Osteocyte (in vitro differentiated cells): ENCODE data around the gene ANKRD13D. TPM values are rescaled to one million over a fixed set of nuclear protein-coding genes. Genes with fewer than 3 reads are reported as not detected.
"Not testable (repeated sequence)": the region's sequence is repeated elsewhere in the genome, so short reads cannot be mapped to it uniquely, and the experiment has no call there.

Experiments used
- DNase-seq: peaks from one replicate; pipeline ENCODE4 v3.0.0; 2021; ENCODE audit warnings: mixed read lengths; ENCODE audit not compliant: unreplicated experiment; ENCODE audit errors: extremely low spot score
- H3K27ac Mint-ChIP-seq: one replicate; pipeline ENCODE4 v1.8.0; 2021; ENCODE audit warnings: mild to moderate bottlenecking, mixed read lengths; ENCODE audit not compliant: unreplicated experiment
- H3K27me3 Mint-ChIP-seq: one replicate; pipeline ENCODE4 v1.8.0; 2021; ENCODE audit warnings: mixed read lengths; ENCODE audit not compliant: unreplicated experiment
- H3K36me3 Mint-ChIP-seq: one replicate; pipeline ENCODE4 v1.8.0; 2021; ENCODE audit warnings: mixed read lengths; ENCODE audit not compliant: unreplicated experiment
- H3K4me1 Mint-ChIP-seq: one replicate; pipeline ENCODE4 v1.8.0; 2021; ENCODE audit warnings: mixed read lengths; ENCODE audit not compliant: unreplicated experiment
- H3K4me3 Mint-ChIP-seq: one replicate; pipeline ENCODE4 v1.8.0; 2021; ENCODE audit warnings: mild to moderate bottlenecking, moderate library complexity, mixed read lengths; ENCODE audit not compliant: unreplicated experiment
- H3K9me3 Mint-ChIP-seq: one replicate; pipeline ENCODE4 v1.8.0; 2021; ENCODE audit warnings: mixed read lengths; ENCODE audit not compliant: unreplicated experiment
- total RNA-seq: library from RNA; stranded (reverse); gene quantifications from 2 replicates; pipeline ENCODE4 v1.2.1, GENCODE V29; 2021
- TF ChIP-seq, protein P1 (sequence below): fragments of 200-600 bp; sonication (generic); IDR thresholded peaks from 2 replicates; pipeline ENCODE4 v1.5.0; 2021; ENCODE audit warnings: antibody characterized with exemption, mild to moderate bottlenecking, moderate library complexity

ANKRD13D gene
- total RNA-seq, 1 donor from 2014 or later = 56.2 TPM

DNA sequence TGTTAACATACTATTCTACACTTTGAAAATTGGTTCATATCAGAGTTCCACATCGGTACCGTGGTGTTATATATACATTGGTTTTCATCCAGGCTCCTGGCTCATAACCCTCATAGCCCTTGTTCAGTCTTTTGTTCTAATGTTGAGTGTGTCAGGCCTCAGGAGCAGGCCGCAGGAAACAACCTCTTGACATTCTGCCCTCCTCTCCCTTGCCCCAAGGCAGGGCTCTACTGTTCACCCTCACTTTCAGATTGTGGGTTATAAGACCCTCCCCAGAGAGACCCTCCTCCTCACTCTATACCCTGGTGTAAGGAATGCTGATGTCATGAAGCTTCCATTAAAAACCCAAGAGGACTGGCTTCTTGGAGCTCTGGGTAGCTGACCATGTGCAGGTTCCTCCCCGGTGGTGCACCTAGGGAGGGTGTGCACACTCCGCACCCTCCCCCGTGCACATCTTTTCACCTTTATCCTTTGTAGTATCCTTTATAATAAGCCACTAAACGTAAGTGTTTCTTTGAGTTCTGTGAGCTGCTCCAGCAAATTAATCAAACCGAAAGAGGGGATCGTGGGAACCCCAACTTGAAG, 26.3 kb downstream of the ANKRD13D start:
- H3K4me1 Mint-ChIP-seq = peaks cover 13% of the 10 kb centered on the region
- H3K4me3 Mint-ChIP-seq = peak overlapping the region; percentile 51
- no peaks in the 10 kb centered on the region for H3K27me3 Mint-ChIP-seq
- H3K36me3 Mint-ChIP-seq = no peaks in the 10 kb centered on the region
- no peaks in the 10 kb centered on the region for H3K9me3 Mint-ChIP-seq
- no peak for DNase-seq
- H3K27ac Mint-ChIP-seq = no peak overlapping the region
- TF ChIP-seq, protein P1, sequence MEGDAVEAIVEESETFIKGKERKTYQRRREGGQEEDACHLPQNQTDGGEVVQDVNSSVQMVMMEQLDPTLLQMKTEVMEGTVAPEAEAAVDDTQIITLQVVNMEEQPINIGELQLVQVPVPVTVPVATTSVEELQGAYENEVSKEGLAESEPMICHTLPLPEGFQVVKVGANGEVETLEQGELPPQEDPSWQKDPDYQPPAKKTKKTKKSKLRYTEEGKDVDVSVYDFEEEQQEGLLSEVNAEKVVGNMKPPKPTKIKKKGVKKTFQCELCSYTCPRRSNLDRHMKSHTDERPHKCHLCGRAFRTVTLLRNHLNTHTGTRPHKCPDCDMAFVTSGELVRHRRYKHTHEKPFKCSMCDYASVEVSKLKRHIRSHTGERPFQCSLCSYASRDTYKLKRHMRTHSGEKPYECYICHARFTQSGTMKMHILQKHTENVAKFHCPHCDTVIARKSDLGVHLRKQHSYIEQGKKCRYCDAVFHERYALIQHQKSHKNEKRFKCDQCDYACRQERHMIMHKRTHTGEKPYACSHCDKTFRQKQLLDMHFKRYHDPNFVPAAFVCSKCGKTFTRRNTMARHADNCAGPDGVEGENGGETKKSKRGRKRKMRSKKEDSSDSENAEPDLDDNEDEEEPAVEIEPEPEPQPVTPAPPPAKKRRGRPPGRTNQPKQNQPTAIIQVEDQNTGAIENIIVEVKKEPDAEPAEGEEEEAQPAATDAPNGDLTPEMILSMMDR = no peak

DNA sequence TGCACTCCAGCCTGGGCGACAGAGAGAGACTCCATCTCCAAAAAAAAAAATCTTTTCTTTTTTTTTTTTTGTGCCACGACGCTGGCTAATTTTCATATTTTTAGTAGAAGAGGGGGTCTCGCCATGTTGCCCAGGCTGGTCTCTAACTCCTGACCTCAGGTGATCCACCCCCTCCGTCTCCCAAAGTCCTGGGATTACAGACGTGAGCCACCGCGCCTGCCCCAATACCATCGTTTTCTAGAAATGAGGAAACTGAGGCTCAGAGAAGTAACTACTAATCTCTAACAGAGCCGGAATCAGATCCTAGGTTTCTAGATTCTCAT, 27.7 kb downstream of the ANKRD13D start:
- peak overlapping the region; percentile 97 for H3K4me3 Mint-ChIP-seq
- TF ChIP-seq, protein P1 = no peak
- no peaks in the 10 kb centered on the region for H3K27me3 Mint-ChIP-seq
- H3K27ac Mint-ChIP-seq = peak overlapping the region; percentile 97
- no peak for DNase-seq
- H3K9me3 Mint-ChIP-seq = no peaks in the 10 kb centered on the region
- no peaks in the 10 kb centered on the region for H3K36me3 Mint-ChIP-seq
- H3K4me1 Mint-ChIP-seq = peaks cover 13% of the 10 kb centered on the region

DNA sequence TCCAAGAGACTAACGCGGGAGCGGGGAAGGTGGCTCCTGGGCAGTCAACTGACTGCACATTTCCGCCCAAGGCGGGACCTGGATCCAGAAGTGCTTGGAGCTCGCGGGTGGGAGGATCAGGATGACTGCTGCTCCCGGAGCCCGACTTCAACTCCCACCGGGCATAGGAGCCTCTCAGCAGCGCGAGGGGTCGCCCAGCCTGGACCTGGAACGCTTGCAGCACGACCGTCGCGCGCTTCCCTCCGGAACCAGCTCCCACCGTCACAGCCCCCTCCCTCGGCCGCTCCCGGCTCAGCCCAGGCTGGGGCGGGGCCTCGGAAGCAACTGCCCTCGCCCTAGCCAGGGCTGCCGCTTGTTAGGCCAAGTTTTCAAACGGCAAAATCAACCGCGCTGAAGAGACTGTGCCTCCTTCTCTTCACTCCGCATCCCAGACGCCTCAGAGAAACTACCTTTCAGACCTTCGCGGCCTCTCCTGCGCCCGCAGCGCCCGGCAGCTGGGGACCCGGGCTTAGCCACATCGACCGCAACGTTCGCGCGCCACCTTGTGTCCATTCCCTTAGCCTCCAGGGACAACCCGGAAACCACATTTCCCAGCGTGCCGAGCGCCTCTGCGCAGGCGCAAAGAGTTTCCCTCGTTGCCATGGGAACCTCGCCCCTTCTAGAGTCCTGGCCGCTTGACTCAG, 28.2 kb downstream of the ANKRD13D start:
- Mint-ChIP-seq H3K4me3 (peak overlapping the region; percentile 97), H3K27ac (peak overlapping the region; percentile 97), H3K36me3 (no peaks in the 10 kb centered on the region), H3K9me3 (no peaks in the 10 kb centered on the region), H3K27me3 (no peaks in the 10 kb centered on the region), H3K4me1 (peaks cover 13% of the 10 kb centered on the region)
- DNase-seq = peak; percentile 99
- TF ChIP-seq, protein P1 = peak; percentile 95

DNA sequence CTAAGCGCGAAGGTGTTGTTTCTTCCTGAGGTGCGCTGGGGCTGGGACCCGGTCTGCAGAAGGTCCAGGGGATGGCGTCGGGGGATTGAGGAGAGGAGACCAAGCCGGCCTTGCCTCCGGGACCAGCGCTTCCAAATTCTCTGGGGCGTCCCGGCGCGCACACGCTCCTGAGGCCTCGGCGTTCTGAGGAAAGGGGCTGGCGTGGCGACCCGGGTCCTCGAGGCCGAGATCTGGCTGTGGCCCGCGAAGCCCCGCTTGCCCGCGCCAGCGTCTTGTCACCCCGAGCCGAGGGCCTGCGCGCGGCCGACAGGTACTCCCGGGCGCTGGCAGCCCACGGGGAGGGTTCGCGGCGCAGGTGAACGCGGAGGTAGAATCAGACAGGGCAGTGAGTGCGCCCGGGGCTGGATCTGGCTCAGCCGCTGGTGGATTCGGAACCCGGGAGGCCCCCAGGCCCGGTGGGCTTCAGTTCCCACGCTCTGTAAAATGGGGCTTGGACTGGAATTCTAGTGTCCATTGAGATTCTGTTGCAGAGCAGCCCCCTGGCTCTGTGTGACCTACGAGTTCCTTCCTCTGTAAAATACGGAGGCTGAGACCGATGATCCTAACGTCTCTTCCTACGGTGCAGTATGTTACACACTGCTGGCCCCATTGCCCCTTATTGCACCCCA, 28.9 kb downstream of the ANKRD13D start:
- no peaks in the 10 kb centered on the region for H3K9me3 Mint-ChIP-seq
- H3K27ac Mint-ChIP-seq = peak overlapping the region; percentile 97
- TF ChIP-seq, protein P1 = no peak
- H3K36me3 Mint-ChIP-seq = no peaks in the 10 kb centered on the region
- no peak for DNase-seq
- peaks cover 13% of the 10 kb centered on the region for H3K4me1 Mint-ChIP-seq
- H3K4me3 Mint-ChIP-seq = peak overlapping the region; percentile 97
- H3K27me3 Mint-ChIP-seq = no peaks in the 10 kb centered on the region

DNA sequence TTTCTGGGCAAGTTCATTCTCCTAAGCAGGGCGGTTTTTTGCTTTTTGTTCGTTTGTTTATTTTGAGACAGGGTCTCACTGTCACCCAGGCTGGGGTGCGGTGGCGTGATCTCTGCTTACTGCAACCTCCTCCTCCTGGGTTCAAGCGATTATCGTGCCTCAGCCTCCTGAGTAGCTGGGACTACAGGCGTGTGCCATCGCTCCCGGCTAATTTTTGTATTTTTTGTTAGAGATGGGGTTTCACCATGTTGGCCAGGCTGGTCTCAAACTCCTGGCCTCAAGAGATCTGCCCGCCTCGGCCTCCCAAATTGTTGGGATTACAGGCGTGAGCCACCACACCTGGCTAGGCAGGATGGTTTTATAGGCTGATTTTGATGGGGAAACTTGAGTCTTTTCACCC, 29.8 kb downstream of the ANKRD13D start:
- H3K27me3 Mint-ChIP-seq, H3K9me3 Mint-ChIP-seq, H3K36me3 Mint-ChIP-seq, DNase-seq, H3K27ac Mint-ChIP-seq: not testable (repeated sequence)
- Mint-ChIP-seq H3K4me1 (peaks cover 13% of the 10 kb centered on the region), H3K4me3 (peak overlapping the region; percentile 97)
